PC-3 (cell line): ENCODE measurements around the gene RBBP8NL. TPM values are rescaled to one million over a fixed set of nuclear protein-coding genes. Genes with fewer than 3 reads are reported as not detected.

ENCODE experiments used
- ATAC-seq: fragments of 200-7000 bp; cut with Tn5 transposase; 2 replicates; pipeline ENCODE4 v1.9.1; 2020; ENCODE audit warnings: mild to moderate bottlenecking, moderate library complexity
- BruUV-seq: library from RNA; stranded (reverse); fragments of 400-500 nt; replicated peaks from 2 replicates; lab custom pipeline; 2021; lab: Mats Ljungman, UMichigan
- CTCF ChIA-PET: fragments of 300-600 bp; sonication (Branson Sonifier 250); formaldehyde crosslinking; loops from one replicate; lab custom pipeline; 2022; ENCODE audit warnings: antibody characterized with exemption; lab: Charles Lee
- POLR2A ChIA-PET: fragments of 300-600 bp; sonication (Branson Sonifier 250); formaldehyde crosslinking; loops from one replicate; lab custom pipeline; 2022; ENCODE audit warnings: antibody characterized with exemption; ENCODE audit not compliant: unreplicated experiment; lab: Charles Lee
- DNase-seq: peaks from one replicate; pipeline ENCODE4 v3.0.0-alpha.2; 2015
- H2AFZ ChIP-seq: fragments of 300-600 bp; sonication (generic); 2 replicates; pipeline ENCODE4 v1.6.0; 2016; ENCODE audit warnings: antibody characterized with exemption, low read length
- H3F3A ChIP-seq: fragments of 300-600 bp; sonication (generic); one replicate; pipeline ENCODE4 v1.6.0; 2017; ENCODE audit warnings: antibody characterized with exemption, low read length, control low read depth, mild to moderate bottlenecking; ENCODE audit not compliant: unreplicated experiment
- H3K27ac ChIP-seq: fragments of 300-600 bp; sonication (generic); 2 replicates; pipeline ENCODE4 v1.5.1; 2016; ENCODE audit warnings: mild to moderate bottlenecking, low read length
- H3K27me3 ChIP-seq: fragments of 300-600 bp; sonication (generic); 2 replicates; pipeline ENCODE4 v1.6.1; 2016; ENCODE audit warnings: low read length, mixed read lengths
- H3K36me3 ChIP-seq: fragments of 300-600 bp; sonication (generic); 2 replicates; pipeline ENCODE4 v1.6.1; 2016; ENCODE audit warnings: low read depth, mixed run types, low read length, mixed read lengths
- H3K4me1 ChIP-seq: fragments of 300-600 bp; sonication (generic); 2 replicates; pipeline ENCODE4 v1.5.1; 2016; ENCODE audit warnings: low read length; ENCODE audit not compliant: insufficient read depth
- H3K4me2 ChIP-seq: fragments of 300-600 bp; sonication (generic); 2 replicates; pipeline ENCODE4 v1.6.0; 2016; ENCODE audit warnings: low read length
- H3K4me3 ChIP-seq: fragments of 300-600 bp; sonication (generic); 2 replicates; pipeline ENCODE4 v1.5.1; 2016; ENCODE audit warnings: mild to moderate bottlenecking, low read length, mixed read lengths
- H3K79me2 ChIP-seq: fragments of 300-600 bp; sonication (generic); 2 replicates; pipeline ENCODE4 v1.6.1; 2017; ENCODE audit warnings: low read length, mixed read lengths
- H3K9ac ChIP-seq: fragments of 300-600 bp; sonication (generic); 2 replicates; pipeline ENCODE4 v1.6.0; 2016; ENCODE audit warnings: mild to moderate bottlenecking, low read length
- H3K9me2 ChIP-seq: fragments of 300-600 bp; sonication (generic); replicated peaks from 2 replicates; pipeline ENCODE4 v1.6.1; 2016; ENCODE audit warnings: mixed run types, low read length, mixed read lengths
- H3K9me3 ChIP-seq: fragments of 300-600 bp; sonication (generic); 2 replicates; pipeline ENCODE4 v1.6.1; 2016; ENCODE audit warnings: low read length, mixed read lengths
- H4K20me1 ChIP-seq: fragments of 300-600 bp; sonication (generic); 2 replicates; pipeline ENCODE4 v1.6.1; 2016; ENCODE audit warnings: low read length, mixed read lengths
- CTCF ChIP-seq: fragments of 300-600 bp; sonication (generic); conservative IDR thresholded peaks from 2 replicates; pipeline ENCODE4 v1.5.1; 2017; ENCODE audit warnings: antibody characterized with exemption, low read depth, mild to moderate bottlenecking, low read length
- EZH2 ChIP-seq: fragments of 300-600 bp; sonication (generic); IDR thresholded peaks from one replicate; pipeline ENCODE4 v1.6.1; 2017; ENCODE audit warnings: antibody characterized with exemption, mild to moderate bottlenecking, low read length; ENCODE audit not compliant: unreplicated experiment
- EZH2phosphoT487 ChIP-seq: fragments of 300-600 bp; sonication (generic); IDR thresholded peaks from 2 replicates; pipeline ENCODE4 v1.6.1; 2018; ENCODE audit warnings: mild to moderate bottlenecking, antibody characterized with exemption, low read length, borderline replicate concordance
- intact Hi-C: fragments of 100-400 bp; cut with micrococcal nuclease; formaldehyde crosslinking; loops from 2 replicates; pipeline ENCODE4 v1.9.0; 2023
- total RNA-seq: library from RNA; depleted of rRNA; stranded (reverse); fragments of >200 nt; gene quantifications from 2 replicates; pipeline ENCODE4 v1.2.3, GENCODE V29; 2014

Gene RBBP8NL
- total RNA-seq, 1 experiment from 2014 or later, result 9.4 TPM

GRCh38 chr20:62452475-62453095 is 25.2 kb upstream of the RBBP8NL start:
- no peak for TF ChIP-seq CTCF
- no peak for TF ChIP-seq EZH2phosphoT487
- TF ChIP-seq EZH2, result no peak
- intact Hi-C loops, result no loop called here
- Histone ChIP-seq H3K4me3 (no peak overlapping the region), H3K9ac (no peak overlapping the region), H3K9me2 (no peaks in the 10 kb centered on the region), H3K79me2 (no peaks in the 10 kb centered on the region), H3K36me3 (no peaks in the 10 kb centered on the region), H3K4me2 (no peak overlapping the region), H4K20me1 (no peaks in the 10 kb centered on the region), H3K27ac (no peak overlapping the region), H3K9me3 (no peaks in the 10 kb centered on the region), H3K27me3 (no peaks in the 10 kb centered on the region), H3K4me1 (no peaks in the 10 kb centered on the region), H3F3A (no peaks in the 10 kb centered on the region), H2AFZ (no peak overlapping the region)
- POLR2A ChIA-PET, result no interaction called here
- BruUV-seq, result no TSS peak
- CTCF ChIA-PET, result no interaction called here
- no peak for ATAC-seq
- no peak for DNase-seq

GRCh38 chr20:62451970-62452369 is 24.6 kb upstream of the RBBP8NL start:
- Histone ChIP-seq H3K27ac (no peak overlapping the region), H3K4me3 (no peak overlapping the region), H3K79me2 (no peaks in the 10 kb centered on the region), H3K4me1 (no peaks in the 10 kb centered on the region), H3K27me3 (no peaks in the 10 kb centered on the region), H3K9me2 (no peaks in the 10 kb centered on the region), H3K36me3 (no peaks in the 10 kb centered on the region), H3F3A (no peaks in the 10 kb centered on the region), H2AFZ (no peak overlapping the region), H4K20me1 (no peaks in the 10 kb centered on the region), H3K4me2 (no peak overlapping the region), H3K9me3 (no peaks in the 10 kb centered on the region), H3K9ac (no peak overlapping the region)
- intact Hi-C loops, result no loop called here
- no TSS peak for BruUV-seq
- DNase-seq, result no peak
- TF ChIP-seq EZH2phosphoT487 (no peak), CTCF (no peak), EZH2 (no peak)
- POLR2A ChIA-PET, result no interaction called here
- CTCF ChIA-PET, result no interaction called here
- no peak for ATAC-seq

- H3K4me2 ChIP-seq, result no peak overlapping the region
- H2AFZ ChIP-seq, result no peak overlapping the region
- DNase-seq (no peak), ATAC-seq (no peak)
- H3K4me3 ChIP-seq, result no peak overlapping the region
- H3K4me1 ChIP-seq, result no peaks in the 10 kb centered on the region
- no peaks in the 10 kb centered on the region for H3K36me3 ChIP-seq
- no TSS peak for BruUV-seq
- no peaks in the 10 kb centered on the region for H3K79me2 ChIP-seq
- ChIA-PET POLR2A (no interaction called here), CTCF (no interaction called here)
- H3F3A ChIP-seq, result no peaks in the 10 kb centered on the region
- no peaks in the 10 kb centered on the region for H3K27me3 ChIP-seq
- H3K9me3 ChIP-seq, result no peaks in the 10 kb centered on the region
- H3K27ac ChIP-seq, result no peak overlapping the region
- intact Hi-C loops, result no loop called here
- H3K9me2 ChIP-seq, result no peaks in the 10 kb centered on the region
- TF ChIP-seq CTCF, result no peak
- TF ChIP-seq EZH2phosphoT487, result no peak
- no peak for TF ChIP-seq EZH2
- H3K9ac ChIP-seq, result no peak overlapping the region
- H4K20me1 ChIP-seq, result no peaks in the 10 kb centered on the region
Measured at GRCh38 chr20:62451156-62451767, 23.9 kb upstream of the RBBP8NL start.
